IPS-NIHi7 (cell line): ENCODE measurements around the gene ZNF165.
A peak's percentile ranks its signal among the peaks of the same experiment; 100 is the strongest.
"Not testable (repeated sequence)": the region's sequence is repeated elsewhere in the genome, so short reads cannot be mapped to it uniquely, and the experiment has no call there.

Experiments
- DNase-seq: peaks from one replicate; pipeline ENCODE4 v3.0.0; 2012; ENCODE audit warnings: mixed read lengths; ENCODE audit errors: extremely low spot score

Gene ZNF165

DNA sequence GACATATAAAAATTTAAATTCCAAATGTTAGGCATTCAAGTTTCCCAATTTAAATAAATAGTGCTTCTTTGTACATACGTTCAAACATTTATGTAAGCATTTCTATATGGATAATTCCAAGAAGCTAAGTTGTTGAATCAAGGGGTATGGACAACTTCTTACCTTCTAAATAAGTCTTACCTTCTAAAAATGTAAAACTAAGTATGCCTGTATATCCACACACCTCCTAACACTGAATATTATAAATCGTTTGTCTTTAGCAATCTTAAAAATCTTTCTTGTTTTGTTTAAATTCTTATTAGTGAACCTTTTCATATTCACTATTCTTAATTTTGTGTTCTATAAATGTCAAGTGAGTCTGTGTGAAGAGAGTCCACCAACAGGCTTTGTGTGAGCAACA lies 41.5 kb downstream of the ZNF165 start:
- no peak for DNase-seq

DNA sequence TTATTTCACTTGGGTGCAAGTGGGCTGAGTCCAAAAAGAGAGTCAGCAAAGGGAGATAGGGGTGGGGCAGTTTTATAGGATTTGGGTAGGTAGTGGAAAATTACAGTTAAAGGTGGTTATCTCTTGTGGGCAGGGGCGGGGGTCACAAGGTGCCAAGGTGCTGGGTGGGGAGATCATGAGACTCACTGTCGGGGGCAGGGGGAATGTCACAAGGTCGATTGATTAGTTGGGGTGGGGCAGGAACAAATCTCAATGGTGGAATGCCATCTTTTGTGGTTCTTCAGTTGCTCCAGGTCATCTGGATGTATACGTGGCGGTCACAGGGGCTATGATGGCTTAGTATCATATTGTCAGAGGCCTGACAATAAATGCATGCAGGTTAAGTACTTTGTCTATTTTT lies 41.9 kb downstream of the ZNF165 start:
- DNase-seq, result not testable (repeated sequence)

DNA sequence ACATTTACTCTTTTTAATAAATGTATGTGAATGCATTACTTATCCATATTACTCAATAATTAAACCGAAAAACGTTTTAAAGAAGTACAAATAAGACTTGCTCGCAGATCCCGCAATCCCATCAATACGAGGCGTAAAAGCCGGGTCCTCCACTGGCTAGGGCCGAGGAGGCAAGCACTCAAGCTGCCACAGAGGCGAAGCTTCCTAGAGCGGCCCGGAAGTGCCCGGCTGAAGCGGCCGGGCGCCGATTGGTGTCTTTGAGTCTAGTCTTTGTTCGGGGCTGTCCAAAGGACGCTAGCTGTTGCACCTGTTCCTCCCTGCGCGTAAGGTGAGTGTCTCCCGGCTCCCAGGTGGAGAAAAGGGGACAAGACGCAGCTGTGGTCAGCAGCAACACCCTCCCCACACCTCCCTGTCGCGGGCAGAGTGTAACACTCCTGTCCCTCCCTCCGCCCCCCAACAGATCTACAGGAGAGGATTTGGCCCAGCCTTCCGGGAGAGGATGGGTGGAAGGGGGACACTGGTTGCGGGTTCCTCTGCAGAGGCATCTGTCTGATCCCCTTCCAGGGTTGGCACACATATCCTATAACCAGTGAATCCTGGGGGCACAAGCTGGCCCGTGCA lies 44.1 kb downstream of the ZNF165 start, which contains the start of gene ZSCAN16:
Gene ZSCAN16 (plus strand): TSS at position 260 of the 621 bp plus-strand sequence. CDS start 835 bp downstream, outside the sequence.
- peak; percentile 91 for DNase-seq

DNA sequence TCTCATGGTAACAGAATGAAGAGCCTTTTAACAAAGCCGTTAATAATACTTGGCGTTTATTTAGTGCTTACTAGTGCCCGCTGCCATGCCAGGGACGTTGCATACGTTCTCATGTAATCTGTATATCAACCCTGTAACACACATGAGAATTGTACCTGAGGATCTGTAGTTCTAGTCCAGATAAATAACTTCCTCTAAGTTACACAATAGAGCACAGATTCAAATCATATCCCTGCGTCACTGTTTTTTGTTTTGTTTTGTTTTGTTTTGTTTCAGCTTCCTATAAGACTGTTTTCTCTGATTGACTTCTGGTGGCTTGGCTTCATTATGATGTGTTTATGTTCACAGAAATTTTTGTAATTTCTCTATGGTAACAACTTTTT lies 44.6 kb downstream of the ZNF165 start:
- DNase-seq, result no peak

DNA sequence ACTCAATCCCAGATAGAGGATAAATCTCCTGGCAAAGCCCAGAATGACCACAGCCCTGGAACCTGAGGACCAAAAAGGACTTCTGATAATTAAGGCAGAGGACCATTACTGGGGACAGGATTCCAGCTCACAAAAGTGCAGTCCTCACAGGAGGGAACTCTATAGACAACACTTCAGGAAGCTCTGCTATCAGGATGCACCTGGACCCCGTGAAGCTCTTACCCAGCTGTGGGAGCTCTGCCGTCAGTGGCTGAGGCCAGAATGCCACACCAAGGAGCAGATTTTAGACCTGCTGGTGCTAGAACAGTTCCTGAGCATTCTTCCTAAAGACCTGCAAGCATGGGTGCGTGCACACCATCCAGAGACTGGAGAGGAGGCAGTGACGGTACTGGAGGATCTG lies 45.0 kb downstream of the ZNF165 start:
- no peak for DNase-seq

DNA sequence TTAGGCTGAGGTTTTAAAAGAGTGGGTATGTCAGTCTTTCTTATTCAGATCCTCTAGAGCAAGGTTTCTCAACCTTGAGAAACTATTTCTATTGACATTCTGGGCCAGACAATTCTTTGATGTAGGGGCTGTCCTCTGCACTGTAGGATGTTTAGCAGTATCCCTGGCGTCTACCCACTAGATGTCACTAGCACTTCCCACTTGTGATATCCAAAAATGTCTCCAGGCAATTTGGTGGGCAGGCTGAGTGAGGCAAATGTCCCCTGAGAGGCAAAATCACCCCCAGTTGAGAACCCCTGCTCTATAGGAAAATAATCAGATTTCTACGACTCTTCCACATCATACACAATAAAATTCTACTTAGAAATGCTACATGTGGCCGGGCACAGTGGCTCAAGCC lies 53.6 kb downstream of the ZNF165 start:
- no peak for DNase-seq

DNA sequence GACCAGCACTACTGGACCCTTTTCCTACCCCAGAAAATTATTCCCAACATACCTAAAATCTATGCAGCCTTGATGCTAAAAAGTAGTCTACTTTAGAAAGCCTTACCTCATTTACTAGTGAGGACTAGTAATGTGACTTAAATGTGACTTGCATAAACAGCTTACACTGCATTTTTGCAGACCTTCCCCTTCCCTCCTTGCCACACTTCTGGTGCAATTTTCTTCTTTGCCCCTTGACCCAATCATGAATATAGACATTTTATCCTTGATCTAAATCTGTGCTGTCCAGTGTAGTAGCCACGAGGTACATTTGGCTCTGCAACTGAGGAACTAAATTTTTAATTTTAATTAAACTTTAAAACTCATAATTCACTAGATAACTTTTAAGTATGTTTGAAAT lies 54.3 kb downstream of the ZNF165 start:
- DNase-seq, result no peak

DNA sequence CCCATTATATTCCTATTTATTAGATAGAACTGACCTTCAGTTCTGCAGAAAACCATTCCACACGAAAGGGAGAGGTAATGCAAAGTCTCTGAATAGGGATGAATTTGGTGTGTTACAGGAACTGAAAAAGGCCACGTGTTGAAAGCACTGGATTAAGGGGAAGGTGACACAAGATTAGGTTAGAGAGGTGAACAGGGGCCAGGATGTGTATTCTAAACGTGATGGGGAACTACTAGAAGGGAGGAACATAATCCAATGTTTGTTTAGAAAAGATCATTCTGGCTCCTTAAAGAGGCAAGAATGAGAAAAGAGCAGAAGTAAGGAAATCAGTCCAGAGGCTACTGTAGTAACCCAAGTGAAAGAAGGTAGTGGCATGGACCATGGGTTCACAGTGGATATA lies 55.0 kb downstream of the ZNF165 start:
- no peak for DNase-seq

DNA sequence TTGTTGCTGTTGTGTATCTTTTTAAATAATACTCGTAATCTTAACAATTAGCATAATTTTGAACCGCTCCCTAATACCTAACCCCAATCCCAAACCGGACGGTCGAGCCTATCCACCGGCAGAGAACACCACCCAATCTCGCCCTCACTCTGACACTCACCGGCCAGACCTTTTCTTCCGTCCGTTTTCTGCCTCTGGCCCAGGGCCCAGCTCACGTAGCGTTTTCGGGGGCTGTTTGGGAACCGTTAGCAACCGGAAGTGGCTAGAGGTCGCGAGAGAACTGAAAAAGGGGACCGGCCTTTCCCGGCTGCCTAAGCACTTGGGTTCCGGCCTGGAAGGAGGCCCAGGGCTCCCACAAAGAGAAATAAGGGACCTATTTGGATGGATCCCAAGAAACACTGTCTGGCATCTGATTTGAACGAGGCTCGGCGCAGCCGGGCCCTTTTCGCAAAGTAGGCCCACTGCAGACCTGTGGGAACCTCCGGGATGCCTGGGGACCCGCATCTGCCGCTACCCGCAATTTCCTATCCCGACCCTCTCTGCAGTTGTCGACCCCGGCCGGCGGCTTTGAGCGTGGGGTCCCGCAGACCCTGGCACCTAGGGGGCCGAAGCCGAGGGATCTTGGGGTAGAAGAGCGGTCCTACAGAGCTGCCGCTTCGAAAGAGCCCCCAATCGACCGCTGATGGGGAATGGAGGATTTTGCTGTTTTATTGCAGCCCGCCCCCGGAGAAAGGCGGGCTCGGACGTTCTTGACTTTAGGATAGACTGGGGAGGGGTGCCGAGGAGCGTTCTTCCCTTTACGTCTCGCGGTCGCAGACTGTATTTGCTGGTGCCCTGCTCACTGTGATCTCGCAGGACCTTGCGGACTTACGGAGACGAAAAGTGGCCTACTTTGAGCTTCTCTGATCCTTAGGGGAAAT lies 56.5 kb downstream of the ZNF165 start:
- DNase-seq, result peak; percentile 81

DNA sequence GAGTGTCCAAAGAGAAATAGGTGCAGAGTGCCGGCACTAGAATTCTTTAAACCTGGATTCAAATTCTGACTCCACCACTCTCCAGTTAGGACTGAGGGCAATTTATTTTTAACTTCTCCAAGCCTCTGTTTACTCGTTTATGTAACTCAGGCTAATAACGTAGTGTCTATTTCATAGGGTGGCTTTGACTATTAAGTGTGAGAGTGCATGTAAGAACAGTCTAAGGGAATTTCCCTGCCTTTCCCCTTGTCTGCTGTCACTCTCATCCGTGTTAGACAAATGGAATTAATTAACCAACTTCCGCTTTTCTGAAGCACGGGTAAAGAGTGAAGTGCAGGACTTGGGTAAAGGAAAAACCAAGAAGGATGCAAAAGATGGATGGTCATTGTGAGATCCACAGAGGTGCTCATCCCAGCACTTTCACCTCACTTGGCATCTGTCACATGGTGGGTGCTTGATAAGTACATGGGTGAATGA lies 57.2 kb downstream of the ZNF165 start:
- DNase-seq, result no peak
